GM12801 (cell line): ENCODE data around the gene AVPR1B.

Experiments used
- TF ChIP-seq, protein P1 (sequence below): IDR thresholded peaks from one replicate; pipeline ENCODE4 v1.5.1; 2011; ENCODE audit warnings: control low read depth; ENCODE audit not compliant: insufficient read length; ENCODE audit errors: extremely low read depth

The AVPR1B gene

DNA sequence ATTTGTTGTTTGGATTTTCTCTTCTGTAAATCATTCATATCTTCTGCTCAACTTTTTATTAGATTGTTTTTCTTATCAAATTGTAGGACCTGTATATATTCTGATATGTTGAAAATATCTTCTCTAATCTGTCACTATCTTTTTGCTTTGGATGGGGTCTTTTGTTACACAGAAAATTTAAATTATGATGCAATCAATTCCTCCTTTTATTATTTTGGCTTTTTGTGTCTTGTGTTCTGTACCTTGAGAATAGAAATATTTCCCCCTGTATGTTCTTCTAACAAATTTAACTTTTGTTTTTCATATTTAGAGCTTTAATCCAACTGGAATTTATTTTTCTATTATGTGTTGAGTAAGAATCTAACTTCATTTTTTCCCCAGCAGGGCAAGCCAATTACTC, 3.2 kb upstream of the AVPR1B start:
- TF ChIP-seq, protein P1, sequence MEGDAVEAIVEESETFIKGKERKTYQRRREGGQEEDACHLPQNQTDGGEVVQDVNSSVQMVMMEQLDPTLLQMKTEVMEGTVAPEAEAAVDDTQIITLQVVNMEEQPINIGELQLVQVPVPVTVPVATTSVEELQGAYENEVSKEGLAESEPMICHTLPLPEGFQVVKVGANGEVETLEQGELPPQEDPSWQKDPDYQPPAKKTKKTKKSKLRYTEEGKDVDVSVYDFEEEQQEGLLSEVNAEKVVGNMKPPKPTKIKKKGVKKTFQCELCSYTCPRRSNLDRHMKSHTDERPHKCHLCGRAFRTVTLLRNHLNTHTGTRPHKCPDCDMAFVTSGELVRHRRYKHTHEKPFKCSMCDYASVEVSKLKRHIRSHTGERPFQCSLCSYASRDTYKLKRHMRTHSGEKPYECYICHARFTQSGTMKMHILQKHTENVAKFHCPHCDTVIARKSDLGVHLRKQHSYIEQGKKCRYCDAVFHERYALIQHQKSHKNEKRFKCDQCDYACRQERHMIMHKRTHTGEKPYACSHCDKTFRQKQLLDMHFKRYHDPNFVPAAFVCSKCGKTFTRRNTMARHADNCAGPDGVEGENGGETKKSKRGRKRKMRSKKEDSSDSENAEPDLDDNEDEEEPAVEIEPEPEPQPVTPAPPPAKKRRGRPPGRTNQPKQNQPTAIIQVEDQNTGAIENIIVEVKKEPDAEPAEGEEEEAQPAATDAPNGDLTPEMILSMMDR: no peak

DNA sequence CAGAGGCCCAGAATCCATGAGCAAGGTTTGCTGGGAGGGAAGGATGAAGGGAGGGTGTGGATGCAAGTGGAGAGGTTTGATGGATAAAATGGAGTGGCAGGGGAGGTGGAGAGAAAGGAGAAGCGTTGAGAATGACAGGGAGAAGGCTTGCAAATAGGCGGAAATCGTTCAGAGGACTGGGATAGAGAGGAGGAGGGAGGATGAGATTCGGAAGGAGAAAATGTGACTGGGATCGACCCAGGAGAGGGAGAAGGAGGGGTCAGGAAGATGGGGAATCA, 376 bp downstream of the AVPR1B start:
- TF ChIP-seq, protein P1: no peak

DNA sequence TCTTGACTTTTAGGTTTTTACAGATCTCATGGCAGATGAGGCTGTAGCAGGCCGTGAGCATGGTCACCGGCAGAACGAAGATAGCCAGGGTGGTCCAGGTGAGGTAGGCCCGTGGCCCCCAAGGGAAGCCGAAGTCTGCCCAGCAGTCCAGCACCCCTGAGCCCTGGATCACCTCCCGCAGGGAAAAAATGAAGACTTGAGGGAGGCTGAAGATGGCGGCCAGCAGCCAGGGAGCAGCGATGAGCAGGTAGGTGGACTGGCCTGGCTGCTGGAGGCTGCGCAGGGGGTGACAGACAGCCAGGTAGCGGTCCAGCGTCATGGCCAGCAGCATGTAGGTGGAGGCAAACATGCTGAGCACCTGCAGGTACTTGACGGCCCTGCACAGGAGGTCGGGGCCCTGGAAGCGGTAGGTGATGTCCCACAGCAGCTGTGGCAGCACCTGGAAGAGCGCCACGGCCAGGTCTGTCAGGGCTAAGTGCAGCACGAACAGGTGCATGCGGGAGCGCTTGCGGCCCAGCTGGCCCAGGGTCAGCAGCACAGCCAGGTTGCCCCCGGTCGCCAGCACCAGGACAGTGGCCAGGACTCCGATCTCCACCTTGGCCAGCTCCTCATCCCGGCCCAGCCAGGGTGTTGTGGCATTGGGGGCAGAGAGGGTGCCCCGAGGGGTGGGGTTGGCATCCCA, 856 bp downstream of the AVPR1B start:
- TF ChIP-seq, protein P1: no peak

DNA sequence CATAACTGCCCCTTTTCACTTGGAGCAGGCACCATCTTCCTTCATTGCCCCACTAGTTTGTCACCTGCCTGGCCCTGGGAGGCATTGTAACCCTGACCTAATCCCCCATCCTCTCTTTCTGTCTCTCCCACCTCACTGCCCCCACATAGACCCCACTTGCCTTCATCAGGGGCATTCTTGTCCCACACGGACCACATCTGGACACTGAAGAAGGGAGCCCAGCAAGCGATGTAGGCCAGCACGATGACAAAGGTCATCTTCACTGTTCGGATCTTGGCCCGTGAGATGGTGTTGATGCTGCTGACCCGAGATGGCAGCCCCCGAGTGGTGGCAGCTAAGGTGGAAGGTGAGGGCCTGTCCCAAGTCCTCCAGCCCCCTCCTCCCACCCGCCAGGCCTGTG, 1.4 kb downstream of the AVPR1B start:
- TF ChIP-seq, protein P1: no peak

DNA sequence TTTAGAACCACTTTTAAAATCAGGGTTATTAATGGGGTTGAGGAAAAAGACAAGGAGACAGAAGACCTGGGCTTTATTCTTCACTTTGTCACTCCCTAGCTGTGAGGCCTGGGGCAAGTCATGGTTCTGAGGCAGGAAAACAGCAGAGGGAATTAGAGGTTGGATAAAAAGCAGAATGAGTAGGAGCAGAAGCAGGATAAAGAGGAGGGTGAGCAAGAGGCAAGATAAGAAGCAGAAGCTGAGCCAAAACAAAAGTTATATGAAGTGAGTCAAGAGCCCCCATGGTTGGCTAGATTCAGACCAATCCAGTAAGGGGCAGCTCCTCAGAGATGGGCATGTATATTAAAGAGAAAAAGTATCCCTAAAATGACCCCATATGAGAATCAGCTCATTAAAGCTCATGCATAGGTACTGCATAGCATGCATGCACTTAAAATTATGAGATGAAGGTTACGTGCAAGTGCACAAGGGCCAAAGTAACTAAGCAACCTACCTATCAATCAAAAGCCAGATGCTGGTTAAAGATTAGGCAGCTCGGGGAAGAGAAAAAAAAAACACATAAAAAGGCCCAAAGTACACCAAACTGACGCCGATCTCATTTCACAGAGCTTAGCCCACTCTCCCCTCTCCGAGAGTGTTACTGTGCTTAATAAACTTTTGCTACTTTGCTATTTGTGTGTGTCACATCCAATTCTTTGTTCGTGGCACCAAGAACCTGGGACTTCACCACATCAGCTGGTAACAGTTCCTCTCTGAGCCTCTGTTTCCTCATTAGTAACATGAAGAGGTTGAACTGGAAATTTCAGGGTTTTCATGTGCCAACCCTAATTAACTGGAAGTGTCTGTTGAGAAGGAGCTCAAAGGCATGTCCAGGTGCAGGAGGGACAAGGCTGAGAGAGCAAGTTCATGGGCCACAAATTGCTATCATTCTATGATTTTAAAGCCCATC, 2.2 kb downstream of the AVPR1B start:
- TF ChIP-seq, protein P1: no peak

DNA sequence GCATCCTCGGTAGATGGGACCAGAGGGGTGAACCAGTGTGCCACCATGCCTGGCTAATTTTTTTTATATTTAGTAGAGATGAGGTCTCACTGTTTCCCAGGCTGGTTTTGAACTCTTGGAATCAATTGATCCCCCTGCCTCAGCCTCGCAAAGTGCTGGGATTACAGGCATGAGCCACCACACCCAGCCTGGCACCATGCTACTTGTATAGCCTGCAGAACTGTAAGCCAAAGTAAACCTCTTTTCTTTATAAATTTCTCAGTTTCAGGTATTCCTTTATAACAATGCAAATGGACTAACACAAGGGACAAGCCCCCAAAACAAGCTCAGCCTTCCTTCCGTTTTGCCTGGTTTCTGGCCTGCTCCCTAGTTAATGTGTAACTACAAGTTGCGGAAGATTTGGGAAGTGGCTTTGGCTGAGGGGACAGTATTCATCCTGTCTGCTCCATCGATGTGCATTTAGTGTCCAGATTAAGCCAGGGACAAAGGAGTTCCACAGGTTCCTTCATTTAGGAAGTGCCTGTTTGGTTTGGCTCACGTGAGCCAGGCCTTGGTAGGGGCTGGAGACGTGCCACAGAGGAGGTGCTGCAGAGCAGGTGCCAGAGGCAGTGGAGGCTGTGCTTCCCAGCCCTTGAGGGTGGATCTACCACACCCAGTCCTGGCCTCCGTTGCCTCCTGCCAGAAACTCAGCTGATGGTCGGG, 4.4 kb downstream of the AVPR1B start:
- TF ChIP-seq, protein P1: no peak

DNA sequence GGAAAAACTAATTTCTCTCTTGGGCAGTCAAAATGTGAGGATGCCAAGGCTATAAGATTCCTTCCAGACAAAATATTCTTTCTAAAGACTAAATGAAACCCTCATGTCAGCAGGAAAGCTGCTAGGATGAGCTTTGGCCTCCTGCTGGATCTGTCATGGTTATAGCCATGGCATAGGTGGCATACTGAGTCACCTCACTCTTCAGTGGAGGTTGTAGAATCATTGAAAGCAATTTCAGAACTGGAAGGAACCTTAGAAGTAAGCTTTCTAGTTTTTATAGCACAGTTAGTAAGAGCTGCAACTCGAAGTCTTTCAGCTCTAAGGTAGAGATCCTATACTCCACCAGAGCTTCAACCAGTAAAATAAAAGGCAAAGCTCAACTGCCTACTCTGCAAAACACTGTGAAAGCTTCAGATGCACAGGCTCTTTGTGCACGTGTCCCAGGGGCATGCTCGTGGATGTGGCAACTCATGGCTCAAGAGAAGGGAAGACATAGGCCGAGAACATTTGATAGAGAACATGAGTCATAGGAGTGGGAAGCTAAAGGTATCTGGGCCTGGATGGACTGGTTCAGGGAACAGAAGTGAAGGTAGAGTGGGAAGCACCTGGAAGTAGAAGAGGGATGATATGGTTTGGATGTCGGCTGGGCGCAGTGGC, 5.8 kb downstream of the AVPR1B start:
- TF ChIP-seq, protein P1: no peak
